Measurements from ENCODE around the gene RDX.

Gene RDX

GRCh38 chr11:110250168-110250567 lies 46.2 kb downstream of the RDX start:
- no peak for TF ChIP-seq CTCF (IDR thresholded peaks at IDR 0.05; ENCODE audit: insufficient read depth, low read depth, low read length, missing control alignments)
- no peak for DNase-seq (ENCODE audit: low read depth)
- no peak overlapping the region for H3K4me3 ChIP-seq (ENCODE audit: low read length)

GRCh38 chr11:110249766-110250165 lies 46.6 kb downstream of the RDX start:
- TF ChIP-seq CTCF (IDR thresholded peaks at IDR 0.05; ENCODE audit: insufficient read depth, low read depth, low read length, missing control alignments), result no peak
- DNase-seq (ENCODE audit: low read depth), result no peak
- H3K4me3 ChIP-seq (ENCODE audit: low read length), result no peak overlapping the region

- peak; percentile 12 for DNase-seq (ENCODE audit: low read depth)
- H3K4me3 ChIP-seq (ENCODE audit: low read length), result no peak overlapping the region
- peak; percentile 24 for TF ChIP-seq CTCF (IDR thresholded peaks at IDR 0.05; ENCODE audit: insufficient read depth, low read depth, low read length, missing control alignments)
These were observed 47.3 kb downstream of the RDX start for GRCh38 chr11:110249066-110249465.

- no peak overlapping the region for H3K4me3 ChIP-seq (ENCODE audit: low read length)
- no peak for TF ChIP-seq CTCF (IDR thresholded peaks at IDR 0.05; ENCODE audit: insufficient read depth, low read depth, low read length, missing control alignments)
These were observed 52.6 kb downstream of the RDX start for GRCh38 chr11:110243791-110244190.

GRCh38 chr11:110242746-110243145 lies 53.7 kb downstream of the RDX start:
- no peak for DNase-seq (ENCODE audit: low read depth)
- no peak overlapping the region for H3K4me3 ChIP-seq (ENCODE audit: low read length)
- TF ChIP-seq CTCF (IDR thresholded peaks at IDR 0.05; ENCODE audit: insufficient read depth, low read depth, low read length, missing control alignments), result no peak

More at GRCh38 chr11:110243791-110244190, 52.6 kb downstream of the RDX start:
- DNase-seq (ENCODE audit: low read depth), result peak; percentile 11

GRCh38 chr11:110242188-110242587 lies 54.2 kb downstream of the RDX start:
- H3K4me3 ChIP-seq (ENCODE audit: low read length), result no peak overlapping the region
- no peak for DNase-seq (ENCODE audit: low read depth)
- TF ChIP-seq CTCF (IDR thresholded peaks at IDR 0.05; ENCODE audit: insufficient read depth, low read depth, low read length, missing control alignments), result no peak

GRCh38 chr11:110235966-110236365 lies 60.4 kb downstream of the RDX start:
- DNase-seq (ENCODE audit: low read depth), result no peak
- no peak for TF ChIP-seq CTCF (IDR thresholded peaks at IDR 0.05; ENCODE audit: insufficient read depth, low read depth, low read length, missing control alignments)

More at GRCh38 chr11:110235966-110236365, 60.4 kb downstream of the RDX start:
- no peak overlapping the region for H3K4me3 ChIP-seq (ENCODE audit: low read length)

All from epithelial cell of esophagus (primary cell).